GM19395 (cell line): Measurements from ENCODE around the gene ELMOD1.

Source experiments
- ATAC-seq: cut with Tn5 transposase; IDR thresholded peaks from one replicate; pipeline ENCODE4 v1.9.1; 2021; ENCODE audit warnings: mild to moderate bottlenecking, moderate library complexity; ENCODE audit not compliant: unreplicated experiment

ELMOD1 gene

GRCh38 chr11:107682572-107682971 lies 91.6 kb downstream of the ELMOD1 start:
- no peak for ATAC-seq

- no peak for ATAC-seq
Observed at GRCh38 chr11:107683061-107683460, 92.1 kb downstream of the ELMOD1 start.

GRCh38 chr11:107683807-107684206 lies 92.9 kb downstream of the ELMOD1 start:
- ATAC-seq: no peak

GRCh38 chr11:107688322-107688918 lies 97.5 kb downstream of the ELMOD1 start:
- no peak for ATAC-seq

- no peak for ATAC-seq
Observed at GRCh38 chr11:107689317-107690202, 98.6 kb downstream of the ELMOD1 start.

- no peak for ATAC-seq
Observed at GRCh38 chr11:107691000-107691750, 100.2 kb downstream of the ELMOD1 start.

GRCh38 chr11:107695446-107695845 lies 104.5 kb downstream of the ELMOD1 start:
- no peak for ATAC-seq

GRCh38 chr11:107696140-107696539 lies 105.2 kb downstream of the ELMOD1 start:
- no peak for ATAC-seq

GRCh38 chr11:107697291-107697690 lies 106.3 kb downstream of the ELMOD1 start:
- no peak for ATAC-seq

- ATAC-seq: no peak
Observed at GRCh38 chr11:107699371-107700285, 108.7 kb downstream of the ELMOD1 start.

GRCh38 chr11:107702109-107702660 lies 111.2 kb downstream of the ELMOD1 start:
- ATAC-seq: no peak

GRCh38 chr11:107702723-107703122 lies 111.8 kb downstream of the ELMOD1 start:
- ATAC-seq: no peak

GRCh38 chr11:107704451-107704850 lies 113.5 kb downstream of the ELMOD1 start:
- ATAC-seq: no peak

- ATAC-seq: no peak
Observed at GRCh38 chr11:107705027-107705426, 114.1 kb downstream of the ELMOD1 start.

- no peak for ATAC-seq
Observed at GRCh38 chr11:107706531-107706930, 115.6 kb downstream of the ELMOD1 start.

- no peak for ATAC-seq
Observed at GRCh38 chr11:107707215-107707671, 116.3 kb downstream of the ELMOD1 start.

GRCh38 chr11:107707807-107708206 lies 116.9 kb downstream of the ELMOD1 start:
- ATAC-seq: no peak

GRCh38 chr11:107708792-107709191 lies 117.8 kb downstream of the ELMOD1 start:
- no peak for ATAC-seq

- ATAC-seq: no peak
Observed at GRCh38 chr11:107710301-107710700, 119.4 kb downstream of the ELMOD1 start.
